ENCODE results near the gene CRYBG1.

CRYBG1 gene

DNA sequence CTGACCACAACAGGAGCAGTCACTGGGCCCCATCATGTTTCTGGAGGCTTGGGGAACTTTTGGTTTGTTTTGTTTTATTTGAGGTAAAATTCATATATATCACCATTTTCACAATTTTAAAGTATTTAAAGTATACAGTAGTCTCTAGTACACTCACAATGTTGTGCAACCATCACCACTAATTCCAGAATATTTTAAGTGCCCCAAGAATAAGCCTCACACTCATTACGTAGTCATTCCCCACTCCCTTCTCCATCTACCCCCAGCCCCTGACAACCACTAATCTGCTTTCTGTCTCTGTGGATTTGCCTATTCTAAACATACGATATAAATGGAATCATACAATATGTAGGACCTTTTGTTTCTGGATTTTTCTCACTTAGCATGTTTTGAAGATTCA is 239.8 kb downstream of the CRYBG1 start:
- no peak for DNase-seq (ENCODE audit: low read depth)

DNA sequence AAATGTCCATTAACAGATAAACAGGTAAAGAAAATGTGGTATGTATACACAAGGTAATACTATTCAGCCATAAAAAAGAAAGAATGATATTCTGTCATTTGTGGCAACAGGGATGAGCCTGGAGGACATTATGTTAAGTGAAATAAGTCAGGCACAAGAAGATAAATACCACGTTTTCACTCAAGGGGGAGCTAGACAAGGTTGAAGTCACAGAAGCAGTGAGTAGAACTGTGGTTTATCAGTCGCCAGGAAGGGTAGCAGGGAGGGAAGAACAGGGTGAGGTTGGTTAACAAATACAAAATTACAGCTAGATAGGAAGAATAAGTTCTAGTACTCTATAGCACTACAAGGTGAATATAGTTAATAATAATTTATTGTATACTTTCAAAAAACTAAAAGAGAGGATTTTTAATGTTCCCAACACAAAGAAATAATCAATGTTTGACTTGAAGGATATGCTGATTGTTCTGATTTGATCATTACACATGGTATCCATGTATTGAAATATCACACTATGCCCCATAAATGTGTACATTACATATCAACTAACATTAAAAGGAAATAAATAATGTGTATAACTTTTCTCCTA is 247.7 kb downstream of the CRYBG1 start:
- no peak for DNase-seq (ENCODE audit: low read depth)

DNA sequence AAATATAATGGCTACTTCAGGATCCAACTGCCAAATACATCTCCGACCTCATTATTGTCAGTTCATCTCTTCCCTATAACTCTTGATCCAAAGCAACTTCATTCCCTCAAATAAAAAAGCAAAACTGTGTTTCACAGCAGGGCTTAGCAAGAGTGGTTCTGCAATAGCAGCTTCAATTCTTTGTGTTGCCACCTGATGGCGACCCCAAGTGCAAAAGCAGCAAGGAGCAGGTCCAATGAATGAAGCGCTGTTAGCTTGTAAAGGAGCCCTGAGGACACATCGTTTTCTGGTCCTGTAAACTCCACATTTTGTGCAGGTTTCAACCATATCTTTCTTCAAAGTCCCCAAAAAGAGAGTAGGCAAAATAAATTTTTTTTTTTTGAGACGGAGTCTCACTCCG is 249.2 kb downstream of the CRYBG1 start:
- no peak for DNase-seq (ENCODE audit: low read depth)

DNA sequence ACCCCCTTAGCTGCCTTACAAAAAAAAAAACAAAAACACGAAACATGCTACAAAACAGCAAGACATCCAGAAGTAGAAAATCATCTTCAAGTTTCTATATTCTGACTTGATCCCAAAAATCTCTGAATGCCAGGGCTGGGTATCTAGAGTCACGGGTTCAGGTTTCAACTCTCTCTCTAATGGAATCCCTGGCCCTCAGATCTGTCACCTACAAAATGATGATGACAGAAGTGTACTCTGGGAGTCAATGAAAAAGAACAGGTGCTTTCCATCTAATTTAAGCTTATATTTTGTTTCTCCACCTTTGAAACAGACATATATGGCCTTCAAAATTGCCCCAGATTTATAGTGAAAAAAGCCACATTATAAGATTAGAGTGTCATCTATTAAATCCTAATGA is 250.5 kb downstream of the CRYBG1 start:
- DNase-seq (ENCODE audit: low read depth), result no peak

DNA sequence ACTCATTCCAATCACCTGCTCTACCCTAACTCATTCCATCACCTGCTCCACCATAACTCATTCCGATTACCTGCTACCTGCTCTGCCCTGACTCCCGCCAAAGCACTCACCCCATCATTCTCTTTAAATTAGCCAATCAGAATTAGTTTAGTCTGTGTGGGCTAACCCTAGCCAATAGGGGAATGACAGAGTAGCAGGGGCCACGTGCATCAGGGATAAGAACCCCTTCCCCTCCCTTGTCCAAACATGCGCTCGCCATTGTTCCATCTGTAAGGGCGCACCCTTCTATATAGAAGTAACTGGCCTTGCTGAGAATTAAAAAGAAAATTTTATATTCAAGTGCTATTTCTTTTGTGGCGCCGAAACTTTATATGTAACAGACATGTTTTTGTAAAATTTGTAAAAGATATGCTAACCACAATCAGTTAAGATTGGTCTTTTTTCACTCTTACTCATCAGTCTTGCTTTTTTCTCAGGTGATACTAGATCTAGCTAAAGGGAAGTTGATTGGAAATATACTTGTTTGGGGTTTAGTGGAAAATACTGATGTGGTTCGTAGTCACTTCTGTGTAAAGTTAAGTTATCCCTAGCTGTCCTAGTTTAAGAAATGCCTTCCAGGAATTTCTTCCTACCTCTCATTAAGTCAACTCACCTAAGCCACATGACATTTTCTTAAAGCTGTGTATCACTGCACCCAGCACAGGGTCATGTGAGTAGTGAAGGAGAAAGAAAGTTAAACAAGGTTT is 252.3 kb downstream of the CRYBG1 start:
- no peak for DNase-seq (ENCODE audit: low read depth)

DNA sequence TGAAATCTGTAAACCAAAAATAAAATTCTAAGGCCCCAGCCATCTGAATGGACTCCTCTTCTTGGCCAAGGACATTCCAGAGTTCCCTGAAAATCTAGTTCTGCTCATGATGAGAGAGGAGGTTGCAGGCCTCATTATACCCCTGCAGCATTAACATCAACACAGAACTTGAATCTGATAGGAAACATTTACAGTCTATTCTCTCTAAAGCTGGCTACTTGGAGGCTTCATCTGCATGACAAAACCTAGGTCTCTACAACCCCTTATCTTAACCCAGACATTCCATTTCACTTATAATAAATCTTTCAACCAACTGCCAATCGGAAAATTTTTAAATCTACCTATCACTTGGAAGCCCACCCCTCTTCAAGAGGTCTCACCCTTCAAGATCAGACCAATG is 253.1 kb downstream of the CRYBG1 start:
- DNase-seq (ENCODE audit: low read depth), result no peak

DNA sequence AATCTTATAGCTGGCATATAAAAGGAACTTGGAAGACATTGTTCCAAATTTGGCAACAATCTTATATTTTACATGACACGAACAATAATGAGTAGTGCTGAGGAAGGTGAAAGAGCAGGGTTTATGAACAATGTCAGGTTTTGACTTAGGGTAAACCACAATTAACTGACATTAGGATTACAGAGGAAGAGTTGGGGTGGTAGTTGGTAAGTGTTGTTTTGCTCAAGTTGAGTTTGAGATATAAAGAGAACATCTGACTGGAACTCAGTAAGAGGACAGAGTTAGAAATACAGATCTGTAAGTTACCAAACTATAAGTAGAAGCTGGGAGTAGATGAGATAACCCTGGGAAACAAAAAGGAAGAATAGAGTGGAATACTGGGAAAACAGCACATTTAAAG is 253.6 kb downstream of the CRYBG1 start:
- DNase-seq (ENCODE audit: low read depth), result no peak

DNA sequence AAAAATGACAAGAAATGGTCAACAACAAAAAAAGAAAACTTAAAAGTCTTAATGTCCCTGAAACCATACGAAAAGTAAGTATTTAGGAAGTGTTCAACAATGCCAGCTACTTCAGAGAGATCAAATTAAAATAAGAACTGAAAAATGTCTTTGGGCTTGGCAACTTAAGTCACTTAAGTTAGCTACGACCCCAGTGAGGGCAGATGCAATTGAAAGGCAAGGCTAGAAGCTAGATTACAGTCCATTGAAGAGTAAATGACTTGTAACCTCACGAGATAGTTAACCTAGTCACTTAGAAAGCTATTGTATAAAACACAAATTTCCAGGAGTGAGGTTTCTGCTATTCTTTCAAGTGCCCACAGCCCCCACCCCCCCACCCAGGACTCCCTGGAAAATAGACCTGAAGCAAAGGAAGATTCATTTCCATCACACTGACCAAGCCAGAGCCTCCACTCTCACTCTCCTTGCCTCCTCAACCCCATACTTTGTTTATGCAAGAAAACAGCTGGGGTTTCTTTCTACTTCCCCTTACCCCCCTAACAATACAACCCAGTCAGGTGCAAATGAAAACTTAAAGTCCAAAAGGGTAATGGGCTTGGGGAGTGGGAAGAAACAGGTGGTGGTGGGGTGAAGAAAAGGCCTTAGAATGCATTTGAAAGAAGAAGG is 254.2 kb downstream of the CRYBG1 start:
- DNase-seq (ENCODE audit: low read depth), result no peak

DNA sequence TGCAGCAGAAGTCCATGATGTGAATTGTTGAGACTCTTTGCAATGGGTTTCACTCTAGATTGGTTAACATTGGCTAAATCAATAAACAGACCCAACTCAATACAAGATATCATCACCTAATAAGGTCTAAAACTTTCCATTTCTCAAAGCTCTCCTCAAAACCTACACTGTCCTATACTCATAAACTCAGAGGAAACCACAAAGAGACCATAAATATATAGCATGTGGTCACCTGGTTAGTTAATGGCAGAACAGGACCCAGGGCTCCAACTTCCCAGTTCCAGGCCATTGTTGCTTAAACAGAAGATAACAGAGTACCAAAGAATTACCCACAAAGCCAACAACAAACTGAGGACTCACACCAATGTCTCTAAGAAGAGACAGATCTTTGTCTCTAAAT is 256.8 kb downstream of the CRYBG1 start:
- no peak for DNase-seq (ENCODE audit: low read depth)

DNA sequence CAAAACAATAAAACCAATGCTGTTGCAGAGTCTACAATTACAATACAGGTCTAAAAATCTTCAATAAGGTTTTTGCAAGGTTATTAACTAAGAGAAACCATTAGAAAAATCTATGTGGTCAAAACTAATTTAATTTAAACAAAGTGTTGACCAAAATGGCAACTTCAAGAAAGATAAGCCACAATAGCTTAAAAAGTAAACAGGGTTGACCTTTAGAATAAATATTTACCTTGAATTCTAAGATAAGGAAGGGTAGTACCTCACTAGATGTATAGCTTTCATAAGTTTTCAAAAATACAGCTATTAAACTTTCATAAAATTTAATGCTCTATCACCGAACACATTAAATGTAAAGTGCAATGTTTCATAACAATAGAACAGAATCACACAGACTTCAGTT is 257.3 kb downstream of the CRYBG1 start:
- DNase-seq (ENCODE audit: low read depth), result no peak

DNA sequence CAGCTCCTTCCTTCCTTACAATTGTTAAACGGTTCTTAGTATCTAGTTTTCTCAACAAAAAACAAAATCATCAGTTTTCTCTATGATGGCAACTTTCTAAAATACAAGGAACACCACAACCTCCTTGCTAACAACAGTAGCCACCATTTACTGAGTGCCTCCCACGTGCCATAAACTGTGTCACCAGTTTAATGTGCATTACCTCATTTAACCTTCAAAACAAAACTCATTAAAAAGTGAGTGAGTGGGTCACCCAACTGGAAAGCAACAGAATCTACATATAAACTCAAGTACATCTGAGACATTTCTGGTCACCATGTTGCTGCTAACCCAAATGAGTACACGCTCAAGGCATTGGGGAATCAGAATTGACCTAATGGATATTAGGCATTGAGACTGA is 257.8 kb downstream of the CRYBG1 start:
- DNase-seq (ENCODE audit: low read depth), result no peak

DNA sequence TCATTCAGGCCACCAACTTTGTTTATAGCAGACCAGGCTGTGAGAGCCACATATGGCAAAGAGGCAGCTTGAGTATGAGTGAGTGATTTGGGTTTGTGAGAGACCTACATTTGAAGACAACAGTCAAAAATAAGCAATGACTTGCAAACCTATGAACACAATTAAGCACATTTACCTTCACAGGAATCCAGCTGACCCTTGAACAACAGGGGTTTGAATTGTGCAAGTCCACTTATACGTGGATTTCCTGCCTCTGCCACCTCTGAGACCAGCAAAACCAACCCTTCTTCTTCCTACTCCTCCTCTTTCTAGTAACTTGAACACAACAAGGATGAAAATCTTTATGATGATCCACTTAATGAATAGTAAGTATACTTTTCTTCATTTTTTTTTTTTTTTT is 258.7 kb downstream of the CRYBG1 start:
- no peak for DNase-seq (ENCODE audit: low read depth)

DNA sequence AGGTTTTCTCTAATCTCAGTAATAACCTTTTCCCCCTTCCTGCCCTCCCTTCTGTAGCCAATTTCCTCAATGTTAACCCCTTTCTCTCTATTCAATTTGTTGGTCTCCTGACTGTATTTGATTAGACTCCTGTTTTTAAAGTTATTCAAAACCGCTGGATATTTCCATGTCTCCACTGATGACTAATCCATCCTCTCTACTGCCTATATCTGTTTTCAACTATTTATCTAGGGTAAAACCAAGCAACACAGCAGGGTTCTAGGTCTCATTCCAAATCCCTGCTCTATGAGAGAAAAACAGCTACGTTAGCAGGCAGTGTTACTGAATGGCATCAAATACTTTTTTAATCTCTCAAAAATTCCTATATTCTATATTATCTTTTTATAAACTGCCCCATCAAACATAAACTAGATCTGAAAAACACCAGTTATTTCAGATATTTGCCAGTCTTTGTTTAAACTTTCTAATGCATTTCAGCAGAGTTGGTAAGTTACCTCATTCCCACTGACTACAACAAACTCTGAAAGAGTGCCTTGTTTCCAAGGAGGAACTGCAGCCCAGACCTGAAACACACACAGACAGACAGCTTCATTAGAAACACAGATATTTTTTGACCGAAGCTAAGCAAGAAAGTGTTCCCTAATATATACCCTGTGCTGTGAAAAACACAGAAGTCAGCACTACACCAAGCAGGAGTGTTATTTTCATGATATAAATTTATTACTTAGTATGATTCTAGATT is 260.6 kb downstream of the CRYBG1 start:
- no peak for DNase-seq (ENCODE audit: low read depth)
